GM18526 (cell line): Measurements from ENCODE around the gene TJAP1.

Experiments
- POLR2A ChIP-seq: IDR thresholded peaks from 3 replicates; pipeline ENCODE4 v1.6.1; 2011; ENCODE audit not compliant: insufficient read length; ENCODE audit errors: extremely low read depth

TJAP1 gene

GRCh38 chr6:43493230-43493629, 15.9 kb downstream of the TJAP1 start:
- TF ChIP-seq POLR2A, result no peak

- TF ChIP-seq POLR2A, result no peak
Observed at GRCh38 chr6:43493833-43494232, 16.5 kb downstream of the TJAP1 start.

GRCh38 chr6:43494321-43494720, 17.0 kb downstream of the TJAP1 start:
- TF ChIP-seq POLR2A, result no peak

- TF ChIP-seq POLR2A, result no peak
Observed at GRCh38 chr6:43494766-43495165, 17.4 kb downstream of the TJAP1 start.

GRCh38 chr6:43495409-43495941, 18.1 kb downstream of the TJAP1 start:
- TF ChIP-seq POLR2A, result no peak

GRCh38 chr6:43496370-43497128, 19.2 kb downstream of the TJAP1 start:
- no peak for TF ChIP-seq POLR2A

- TF ChIP-seq POLR2A, result no peak
Observed at GRCh38 chr6:43497129-43497396, 19.7 kb downstream of the TJAP1 start.

GRCh38 chr6:43497689-43498088, 20.3 kb downstream of the TJAP1 start:
- no peak for TF ChIP-seq POLR2A

GRCh38 chr6:43499028-43499815, 21.9 kb downstream of the TJAP1 start:
- TF ChIP-seq POLR2A, result no peak

GRCh38 chr6:43500921-43501320, 23.6 kb downstream of the TJAP1 start:
- no peak for TF ChIP-seq POLR2A

- TF ChIP-seq POLR2A, result no peak
Observed at GRCh38 chr6:43502666-43503065, 25.3 kb downstream of the TJAP1 start.

GRCh38 chr6:43503443-43503842, 26.1 kb downstream of the TJAP1 start:
- TF ChIP-seq POLR2A, result no peak

GRCh38 chr6:43504756-43505593, 27.6 kb downstream of the TJAP1 start:
- no peak for TF ChIP-seq POLR2A

GRCh38 chr6:43505718-43506117, 28.3 kb downstream of the TJAP1 start:
- TF ChIP-seq POLR2A, result no peak

GRCh38 chr6:43506171-43506570, 28.8 kb downstream of the TJAP1 start:
- TF ChIP-seq POLR2A, result no peak
